Gastrocnemius medialis (tissue), 4 donors: ENCODE data around the gene BORCS6. TPM values are rescaled to one million over a fixed set of nuclear protein-coding genes. Genes with fewer than 3 reads are reported as not detected.

ENCODE experiments used
- ATAC-seq, 2 donors: fragments of 150-250 bp; one replicate each; pipeline ENCODE4 v1.9.1; 2016
- DNase-seq, 2 donors: peaks; one replicate each; pipeline ENCODE4 v3.0.0-alpha.2; 2019
- H3K27ac ChIP-seq, 4 donors: fragments of 200-600 bp; sonication (generic); 1 replicate in 1 of 4; 2 replicates in 3 of 4; pipeline ENCODE4 v1.5.1; 2016 to 2018; ENCODE audit warnings: mild to moderate bottlenecking in 2 of 4, moderate library complexity in 1 of 4
- H3K27me3 ChIP-seq, 3 donors: fragments of 200-600 bp; sonication (generic) in 2 of 3; 1 replicate in 1 of 3; 2 replicates in 2 of 3; pipeline versions ENCODE4 v1.5.1 to v1.6.0; 2016 to 2019; ENCODE audit warnings: mild to moderate bottlenecking in 1 of 3, moderate library complexity in 1 of 3
- H3K36me3 ChIP-seq, 2 donors: fragments of 200-600 bp; sonication (generic) in 1 of 2; one replicate each; pipeline ENCODE4 v1.5.1; 2017 to 2018
- H3K4me1 ChIP-seq, 2 donors: fragments of 200-600 bp; sonication (generic) in 1 of 2; one replicate each; pipeline ENCODE4 v1.5.1; 2016 to 2017; ENCODE audit warnings: mild to moderate bottlenecking in 2 of 2
- H3K4me3 ChIP-seq, 4 donors: fragments of 200-600 bp; sonication (generic) in 3 of 4; 1 replicate in 1 of 4; 2 replicates in 3 of 4; pipeline ENCODE4 v1.5.1; 2016 to 2019; ENCODE audit warnings: mild to moderate bottlenecking in 2 of 4
- H3K9me3 ChIP-seq, 3 donors: fragments of 200-600 bp; sonication (generic) in 2 of 3; 1 replicate in 1 of 3; 2 replicates in 2 of 3; pipeline ENCODE4 v1.5.1; 2016 to 2019
- CTCF ChIP-seq, 5 experiments: fragments of 450-650 bp in 3 of 5; fragments of 200-600 bp in 2 of 5; sonication (generic) in 2 of 5; IDR thresholded peaks in 4 of 5; conservative IDR thresholded peaks in 1 of 5; 1 replicate in 4 of 5; 2 replicates in 1 of 5; pipeline ENCODE4 v1.5.1; 2016 to 2019; ENCODE audit warnings: antibody characterized with exemption in 5 of 5, mild to moderate bottlenecking in 3 of 5, moderate library complexity in 3 of 5
- POLR2A ChIP-seq, 2 donors: fragments of 450-650 bp; IDR thresholded peaks; one replicate each; pipeline ENCODE4 v1.6.1; 2017; ENCODE audit warnings: antibody characterized with exemption in 2 of 2, mild to moderate bottlenecking in 2 of 2, moderate library complexity in 2 of 2
- in situ Hi-C, 4 donors: fragments of 200-750 bp; cut with MboI; loops; one replicate each; pipeline versions ENCODE4 v1.15.0 to v1.8.0; 2017; ENCODE audit warnings: low sequenced_read_pairs in 4 of 4
- intact Hi-C: fragments of 100-400 bp; cut with DNase I; formaldehyde crosslinking; loops from one replicate; pipeline ENCODE4 v1.15.1; 2023; ENCODE audit warnings: low total_unique reads
- total RNA-seq, 4 donors: library from RNA; depleted of rRNA; stranded (reverse); fragments of >200 nt; gene quantifications; one replicate each; pipeline versions ENCODE4 v1.1.0 to v1.2.3, GENCODE V29; 2016

Gene BORCS6
- total RNA-seq, 4 donors from 2014 or later: 16.2 to 34.5 (median 26.2) TPM

DNA sequence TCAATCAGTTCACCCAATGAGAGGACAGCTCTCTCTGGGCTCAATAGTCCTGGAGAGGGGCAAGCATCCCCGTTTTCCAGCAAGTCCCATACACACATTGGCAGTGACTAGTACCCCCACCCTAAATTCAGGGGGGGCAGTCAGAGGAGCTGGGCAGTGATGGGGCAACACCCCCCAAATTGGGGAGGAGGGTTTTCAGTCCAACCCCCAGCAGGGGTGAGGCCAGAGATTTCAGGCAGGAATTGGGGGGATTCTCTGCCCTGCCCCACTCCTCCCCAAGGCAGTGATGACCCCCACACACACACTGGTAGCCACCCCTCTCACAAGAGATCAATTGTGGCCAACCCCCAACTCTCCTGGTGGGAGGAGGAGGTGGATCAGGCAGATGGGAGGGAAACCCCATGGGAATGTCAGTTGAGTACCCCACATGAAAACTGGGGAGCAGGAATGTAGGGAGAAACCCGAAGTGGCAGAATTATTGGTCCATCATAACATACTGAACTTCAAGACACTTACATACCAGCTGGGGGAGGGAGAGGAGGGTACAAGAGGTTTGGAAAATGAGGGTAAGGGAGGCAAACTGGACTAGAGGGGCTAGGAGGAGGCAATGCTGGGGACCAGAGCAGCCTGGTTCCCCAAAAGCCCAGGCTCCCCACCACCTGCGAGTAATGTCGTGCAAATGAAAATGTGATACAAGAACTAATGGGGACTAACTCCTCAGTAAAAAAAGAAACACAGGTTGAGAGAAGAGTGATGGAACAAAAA lies 30.3 kb downstream of the BORCS6 start:
- DNase-seq (no peak), ATAC-seq (no peak)
- Histone ChIP-seq H3K4me1 (peaks cover 37 to 51% of the 10 kb centered on the region in 2 donors), H3K4me3 (no peak overlapping the region), H3K27me3 (no peaks in the 10 kb centered on the region), H3K36me3 (peaks cover 0 to 19% of the 10 kb centered on the region in 2 donors), H3K9me3 (no peaks in the 10 kb centered on the region), H3K27ac (peak overlapping the region; percentile 98 to 100 (median 99))
- no peak for TF ChIP-seq CTCF (IDR thresholded peaks at IDR 0.05 in 4 of 5, conservative IDR thresholded peaks at IDR 0.05 in 1 of 5)
- no peak for TF ChIP-seq POLR2A (IDR thresholded peaks at IDR 0.05)
- in situ Hi-C loops: no loop called here
- intact Hi-C loops: loop anchor here (2.0 to 10.0 kb wide), 2 partner anchors 27 to 585 kb away; partner anchors contain the start of gene CD68

DNA sequence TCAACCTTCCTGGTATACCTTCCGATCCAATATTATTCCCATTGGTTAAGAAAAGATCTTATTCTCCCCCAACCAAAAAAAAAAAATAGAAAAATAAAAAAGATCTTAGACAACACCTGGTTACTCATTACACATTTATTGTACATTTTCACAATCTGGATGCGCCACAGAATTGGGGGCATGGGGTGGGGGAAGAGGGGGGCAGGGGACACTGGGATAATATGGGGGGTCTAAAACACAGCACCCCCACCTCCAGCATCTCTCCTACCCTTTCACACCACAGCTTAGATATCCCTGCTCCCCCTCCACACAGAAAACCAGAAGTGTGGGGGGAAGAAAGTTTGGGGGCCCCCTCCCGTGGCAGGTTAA lies 31.0 kb downstream of the BORCS6 start:
- no peak overlapping the region for H3K4me3 ChIP-seq
- TF ChIP-seq POLR2A (IDR thresholded peaks at IDR 0.05) (peak in 1 of 2 donors; percentile 7), CTCF (IDR thresholded peaks at IDR 0.05 in 4 of 5, conservative IDR thresholded peaks at IDR 0.05 in 1 of 5) (no peak)
- peaks cover 0 to 19% of the 10 kb centered on the region in 2 donors for H3K36me3 ChIP-seq
- no peak for ATAC-seq
- intact Hi-C loops (loop anchor here (2.0 to 10.0 kb wide), 2 partner anchors 28 to 584 kb away; partner anchors contain the start of gene CD68), in situ Hi-C loops (no loop called here)
- DNase-seq: no peak
- no peaks in the 10 kb centered on the region for H3K27me3 ChIP-seq
- H3K27ac ChIP-seq: peak overlapping the region; percentile 98 to 100 (median 99)
- H3K4me1 ChIP-seq: peaks cover 31 to 45% of the 10 kb centered on the region in 2 donors
- no peaks in the 10 kb centered on the region for H3K9me3 ChIP-seq

DNA sequence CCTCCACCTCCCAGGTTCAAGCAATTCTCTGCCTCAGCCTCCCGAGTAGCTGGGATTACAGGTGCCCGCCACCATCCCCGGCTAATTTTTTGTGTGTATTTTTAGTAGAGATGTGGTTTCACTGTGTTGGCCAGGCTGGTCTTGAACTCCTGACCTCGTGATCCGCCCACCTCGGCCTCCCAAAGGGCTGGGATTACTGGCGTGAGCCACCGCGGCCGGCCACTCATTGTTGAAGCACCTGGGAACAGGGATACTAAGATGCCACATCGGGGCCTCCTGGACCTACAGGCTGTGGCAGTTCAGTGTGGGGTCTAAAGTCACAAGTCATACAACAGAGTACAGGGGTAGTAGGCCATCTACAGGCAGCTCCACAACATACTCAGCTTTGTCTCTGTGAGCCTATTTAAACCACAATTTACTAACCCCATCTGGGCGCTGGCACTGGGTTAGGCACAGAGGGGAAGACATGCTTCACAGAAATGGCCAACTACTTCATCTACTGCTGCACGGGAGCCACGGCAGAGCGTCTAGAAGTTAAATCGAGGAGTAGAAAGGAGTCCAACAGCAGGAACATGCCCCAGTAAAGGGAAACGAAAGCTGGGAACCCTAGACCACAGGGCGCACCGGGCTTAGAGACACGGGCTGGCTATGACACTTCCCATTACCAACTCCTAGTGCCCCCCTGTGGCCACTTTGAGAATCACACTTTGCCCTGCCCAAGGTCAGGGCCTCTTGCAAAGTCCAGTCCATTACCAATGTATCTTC lies 31.5 kb downstream of the BORCS6 start:
- Histone ChIP-seq H3K4me1 (peaks cover 31 to 39% of the 10 kb centered on the region in 2 donors), H3K4me3 (peak overlapping the region in 3 of 4 donors; percentile 14 to 23 (median 20)), H3K9me3 (no peaks in the 10 kb centered on the region), H3K36me3 (peaks cover 0 to 19% of the 10 kb centered on the region in 2 donors), H3K27ac (peak overlapping the region; percentile 98 to 100 (median 99)), H3K27me3 (no peaks in the 10 kb centered on the region)
- DNase-seq: peak; percentile 80 to 96
- in situ Hi-C loops (no loop called here), intact Hi-C loops (loop anchor here (1.0 to 10.0 kb wide), 4 partner anchors 19 to 584 kb away; partner anchors contain the start of gene CD68)
- peak; percentile 2 to 18 for ATAC-seq
- TF ChIP-seq POLR2A (IDR thresholded peaks at IDR 0.05): peak; percentile 23
- peak; percentile 90 to 96 (median 94) for TF ChIP-seq CTCF (IDR thresholded peaks at IDR 0.05 in 4 of 5, conservative IDR thresholded peaks at IDR 0.05 in 1 of 5)

- DNase-seq (peak; percentile 100), ATAC-seq (peak; percentile 53 to 63)
- in situ Hi-C loops (no loop called here), intact Hi-C loops (loop anchor here (10.0 kb wide), 1 partner anchor 582 kb away; the partner anchor contains the start of gene CD68)
- TF ChIP-seq POLR2A (IDR thresholded peaks at IDR 0.05) (peak; percentile 100), CTCF (IDR thresholded peaks at IDR 0.05 in 4 of 5, conservative IDR thresholded peaks at IDR 0.05 in 1 of 5) (peak in 2 of 5 experiments; percentile 11 to 25)
- peaks cover 34 to 39% of the 10 kb centered on the region in 2 donors for H3K4me1 ChIP-seq
- H3K4me3 ChIP-seq: peak overlapping the region; percentile 96 to 97 (median 96)
- peak overlapping the region; percentile 99 to 100 (median 100) for H3K27ac ChIP-seq
- no peaks in the 10 kb centered on the region for H3K27me3 ChIP-seq
- H3K9me3 ChIP-seq: no peaks in the 10 kb centered on the region
- H3K36me3 ChIP-seq: peaks cover 0 to 32% of the 10 kb centered on the region in 2 donors
Measured at GRCh38 chr17:8156246-8156992, 33.6 kb downstream of the BORCS6 start.
